ENCODE measurements around the gene LDLRAD3. TPM values are rescaled to one million over a fixed set of nuclear protein-coding genes. Genes with fewer than 3 reads are reported as not detected.

The LDLRAD3 gene
- total and polyA plus RNA-seq, 10 donors = 1.5 to 9.6 (median 8.1) TPM

DNA sequence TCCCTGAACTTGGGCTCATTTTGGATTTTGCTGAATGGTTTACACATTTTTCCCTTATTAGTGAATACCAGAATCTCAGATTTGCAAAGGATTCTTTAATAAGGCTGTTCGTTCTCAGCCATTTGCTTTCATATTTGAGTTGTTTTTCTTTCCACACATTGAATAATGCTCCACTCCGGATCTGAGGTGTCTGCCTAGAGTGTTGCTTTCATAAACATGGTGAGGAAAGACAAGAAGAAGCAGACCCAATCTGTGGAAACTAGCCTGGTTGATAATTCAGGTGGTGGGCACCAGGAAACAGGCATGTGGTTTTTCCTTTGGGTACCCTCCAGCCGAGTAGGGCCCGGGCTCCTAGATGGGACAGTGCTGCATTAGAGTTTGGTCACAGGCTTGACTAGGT is 35.0 kb downstream of the LDLRAD3 start:
- WGBS, 5 donors = 81 to 94% (median 87%) methylated on average over 4 of the region's 4 CpGs

DNA sequence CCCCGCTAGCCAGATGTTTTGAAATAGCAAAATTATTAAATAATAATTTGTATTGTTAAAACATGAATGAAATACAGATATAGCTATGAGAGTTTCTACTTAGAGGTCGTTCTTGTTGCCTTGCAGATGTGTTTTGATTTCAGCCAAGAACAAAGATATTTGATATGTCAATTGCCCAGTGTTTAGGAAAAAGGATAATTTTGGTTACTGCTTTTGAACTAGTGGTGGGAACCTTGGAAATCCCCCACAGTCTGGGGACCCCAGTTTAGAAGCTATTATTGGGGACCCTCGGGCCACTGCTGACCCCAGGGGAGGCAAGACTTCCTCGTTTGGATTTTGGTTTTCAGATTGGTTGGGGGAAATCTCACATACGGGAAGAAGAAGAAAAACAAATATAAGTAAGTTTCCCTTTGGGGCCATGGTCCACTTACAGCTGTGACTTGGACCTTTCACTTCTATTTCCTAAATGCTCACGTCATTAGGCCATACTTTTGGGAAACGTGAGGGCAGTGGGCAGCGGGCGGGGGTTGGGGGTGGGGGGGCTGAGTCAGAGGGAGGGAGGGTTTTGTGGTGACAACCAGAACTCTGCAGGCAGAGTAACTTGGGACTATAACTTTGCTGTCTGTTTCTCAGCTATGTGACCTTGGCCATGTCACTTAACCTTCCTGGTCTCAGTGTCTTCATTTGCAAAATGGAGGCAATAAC is 37.0 kb downstream of the LDLRAD3 start:
- intact Hi-C loops (cut with DNase I; ENCODE audit: low total_unique reads) = no loop called here

More for the DNA sequence above, 35.0 kb downstream of the LDLRAD3 start:
- Histone ChIP-seq H3K36me3 (no peaks in the 10 kb centered on the region), H3K9me3 (peaks cover 0 to 11% (median 5%) of the 10 kb centered on the region in 8 donors), H3K27ac (no peak overlapping the region), H3K27me3 (replicated peaks in 1 of 7) (no peaks in the 10 kb centered on the region), H3K4me3 (no peak overlapping the region), H3K4me1 (peaks cover 0 to 14% (median 0%) of the 10 kb centered on the region in 6 donors)
- DNase-seq = no peak
- no peak for TF ChIP-seq POLR2A (IDR thresholded peaks at IDR 0.05)
- TF ChIP-seq POLR2AphosphoS5 (IDR thresholded peaks at IDR 0.05) = no peak
- intact Hi-C loops (cut with DNase I; ENCODE audit: low total_unique reads) = loop anchor here (10.0 kb wide), 1 partner anchor 64 kb away; no protein-coding TSS in a partner anchor

GRCh38 chr11:35981581-35981980 is 37.7 kb downstream of the LDLRAD3 start:
- H3K27ac ChIP-seq = peak overlapping the region in 5 of 8 donors; percentile 41 to 65 (median 51)
- intact Hi-C loops (cut with DNase I; ENCODE audit: low total_unique reads) = no loop called here

More for the DNA sequence above, 37.0 kb downstream of the LDLRAD3 start:
- H3K4me1 ChIP-seq = peaks cover 0 to 14% (median 0%) of the 10 kb centered on the region in 6 donors
- no peaks in the 10 kb centered on the region for H3K27me3 ChIP-seq (replicated peaks in 1 of 7)
- peaks cover 0 to 3% (median 0%) of the 10 kb centered on the region in 8 donors for H3K9me3 ChIP-seq
- H3K36me3 ChIP-seq = no peaks in the 10 kb centered on the region
- DNase-seq = no peak
- no peak overlapping the region for H3K4me3 ChIP-seq
- 45 to 69% (median 55%) methylated on average over 9 of the region's 9 CpGs for WGBS, 5 donors
- H3K27ac ChIP-seq = peak overlapping the region in 7 of 8 donors; percentile 34 to 74 (median 43)
- TF ChIP-seq POLR2A (IDR thresholded peaks at IDR 0.05) = no peak
- TF ChIP-seq, protein P1, sequence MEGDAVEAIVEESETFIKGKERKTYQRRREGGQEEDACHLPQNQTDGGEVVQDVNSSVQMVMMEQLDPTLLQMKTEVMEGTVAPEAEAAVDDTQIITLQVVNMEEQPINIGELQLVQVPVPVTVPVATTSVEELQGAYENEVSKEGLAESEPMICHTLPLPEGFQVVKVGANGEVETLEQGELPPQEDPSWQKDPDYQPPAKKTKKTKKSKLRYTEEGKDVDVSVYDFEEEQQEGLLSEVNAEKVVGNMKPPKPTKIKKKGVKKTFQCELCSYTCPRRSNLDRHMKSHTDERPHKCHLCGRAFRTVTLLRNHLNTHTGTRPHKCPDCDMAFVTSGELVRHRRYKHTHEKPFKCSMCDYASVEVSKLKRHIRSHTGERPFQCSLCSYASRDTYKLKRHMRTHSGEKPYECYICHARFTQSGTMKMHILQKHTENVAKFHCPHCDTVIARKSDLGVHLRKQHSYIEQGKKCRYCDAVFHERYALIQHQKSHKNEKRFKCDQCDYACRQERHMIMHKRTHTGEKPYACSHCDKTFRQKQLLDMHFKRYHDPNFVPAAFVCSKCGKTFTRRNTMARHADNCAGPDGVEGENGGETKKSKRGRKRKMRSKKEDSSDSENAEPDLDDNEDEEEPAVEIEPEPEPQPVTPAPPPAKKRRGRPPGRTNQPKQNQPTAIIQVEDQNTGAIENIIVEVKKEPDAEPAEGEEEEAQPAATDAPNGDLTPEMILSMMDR (IDR thresholded peaks at IDR 0.05 in 8 of 11, conservative IDR thresholded peaks at IDR 0.05 in 3 of 11) = no peak

GRCh38 chr11:35982061-35982460 is 38.2 kb downstream of the LDLRAD3 start:
- 72 to 88% (median 86%) methylated on average over 8 of the region's 8 CpGs for WGBS, 5 donors
- no peak for DNase-seq
- Histone ChIP-seq H3K36me3 (no peaks in the 10 kb centered on the region), H3K27ac (peak overlapping the region in 4 of 8 donors; percentile 43 to 65 (median 54)), H3K9me3 (peaks cover 0 to 3% (median 0%) of the 10 kb centered on the region in 8 donors), H3K4me1 (peaks cover 0 to 14% (median 0%) of the 10 kb centered on the region in 6 donors), H3K4me3 (no peak overlapping the region), H3K27me3 (replicated peaks in 1 of 7) (no peaks in the 10 kb centered on the region)
- TF ChIP-seq, protein P1 (IDR thresholded peaks at IDR 0.05 in 8 of 11, conservative IDR thresholded peaks at IDR 0.05 in 3 of 11) = no peak
- no peak for TF ChIP-seq POLR2AphosphoS5 (IDR thresholded peaks at IDR 0.05)
- TF ChIP-seq POLR2A (IDR thresholded peaks at IDR 0.05) = no peak
- intact Hi-C loops (cut with DNase I; ENCODE audit: low total_unique reads) = no loop called here

More at GRCh38 chr11:35981581-35981980, 37.7 kb downstream of the LDLRAD3 start:
- WGBS, 5 donors = 64 to 80% (median 71%) methylated on average over 7 of the region's 7 CpGs
- peaks cover 0 to 14% (median 0%) of the 10 kb centered on the region in 6 donors for H3K4me1 ChIP-seq
- DNase-seq = no peak
- TF ChIP-seq POLR2AphosphoS5 (IDR thresholded peaks at IDR 0.05) (peak in 1 of 3 donors; percentile 27), POLR2A (IDR thresholded peaks at IDR 0.05) (no peak)
- no peaks in the 10 kb centered on the region for H3K36me3 ChIP-seq
- peaks cover 0 to 3% (median 0%) of the 10 kb centered on the region in 8 donors for H3K9me3 ChIP-seq
- H3K4me3 ChIP-seq = no peak overlapping the region
- no peaks in the 10 kb centered on the region for H3K27me3 ChIP-seq (replicated peaks in 1 of 7)

DNA sequence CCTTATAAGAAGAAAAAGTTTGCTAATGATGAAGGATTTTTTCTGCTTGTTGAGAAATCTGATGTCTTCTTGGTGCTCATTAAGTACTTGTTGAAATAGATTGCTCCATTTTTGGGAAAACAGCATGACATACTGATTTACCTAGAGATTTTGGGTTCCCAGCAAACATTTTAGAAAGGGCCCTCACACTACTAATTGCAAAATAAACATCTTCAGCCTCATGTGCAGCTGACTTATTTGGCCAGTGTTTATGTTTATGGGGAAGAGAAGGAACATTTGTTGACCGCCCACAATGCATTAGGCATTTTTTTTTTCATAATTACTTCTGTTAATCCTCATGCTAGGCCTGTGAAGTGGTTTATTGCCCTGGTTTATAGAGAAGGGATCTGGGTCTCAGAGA is 40.1 kb downstream of the LDLRAD3 start:
- Histone ChIP-seq H3K9me3 (peaks cover 0 to 3% (median 0%) of the 10 kb centered on the region in 8 donors), H3K4me1 (peaks cover 0 to 14% (median 0%) of the 10 kb centered on the region in 6 donors), H3K27ac (peak overlapping the region in 2 of 8 donors; percentile 4 to 14), H3K36me3 (no peaks in the 10 kb centered on the region), H3K4me3 (no peak overlapping the region), H3K27me3 (replicated peaks in 1 of 7) (no peaks in the 10 kb centered on the region)
- DNase-seq = no peak
- TF ChIP-seq, protein P1 (IDR thresholded peaks at IDR 0.05 in 8 of 11, conservative IDR thresholded peaks at IDR 0.05 in 3 of 11) = no peak
- TF ChIP-seq POLR2A (IDR thresholded peaks at IDR 0.05) (no peak), POLR2AphosphoS5 (IDR thresholded peaks at IDR 0.05) (no peak)
- intact Hi-C loops (cut with DNase I; ENCODE audit: low total_unique reads) = no loop called here
- WGBS, 5 donors = 85 to 96% (median 90%) methylated on average over 1 of the region's 1 CpG

Measured in spleen (tissue), 11 donors.